Dendritic cell treated with granulocyte-macrophage colony-stimulating factor and Interleukin-4, amounts not matched to agents 40 ng/mL and 50 ng/mL, for 4 days (primary cell): ENCODE data around the gene CTNNBL1.
A peak's percentile ranks its signal among the peaks of the same experiment; 100 is the strongest.

Source experiments
- H3K27ac Mint-ChIP-seq: one replicate; pipeline ENCODE4 v1.8.0; 2022; ENCODE audit warnings: mild to moderate bottlenecking, mixed read lengths
- H3K27me3 Mint-ChIP-seq: one replicate; pipeline ENCODE4 v1.8.0; 2022; ENCODE audit warnings: mild to moderate bottlenecking, mixed read lengths
- H3K36me3 Mint-ChIP-seq: one replicate; pipeline ENCODE4 v1.8.0; 2022; ENCODE audit warnings: low read depth, mixed read lengths
- H3K4me1 Mint-ChIP-seq: one replicate; pipeline ENCODE4 v1.8.0; 2022; ENCODE audit warnings: low read depth, mixed read lengths
- H3K4me3 Mint-ChIP-seq: one replicate; pipeline ENCODE4 v1.8.0; 2022; ENCODE audit warnings: mild to moderate bottlenecking, moderate library complexity, mixed read lengths
- H3K9me3 Mint-ChIP-seq: one replicate; pipeline ENCODE4 v1.8.0; 2022; ENCODE audit warnings: mixed read lengths
- intact Hi-C: fragments of 100-400 bp; cut with micrococcal nuclease; formaldehyde crosslinking; loops from one replicate; pipeline ENCODE4 v1.15.0; 2022

CTNNBL1 gene

DNA sequence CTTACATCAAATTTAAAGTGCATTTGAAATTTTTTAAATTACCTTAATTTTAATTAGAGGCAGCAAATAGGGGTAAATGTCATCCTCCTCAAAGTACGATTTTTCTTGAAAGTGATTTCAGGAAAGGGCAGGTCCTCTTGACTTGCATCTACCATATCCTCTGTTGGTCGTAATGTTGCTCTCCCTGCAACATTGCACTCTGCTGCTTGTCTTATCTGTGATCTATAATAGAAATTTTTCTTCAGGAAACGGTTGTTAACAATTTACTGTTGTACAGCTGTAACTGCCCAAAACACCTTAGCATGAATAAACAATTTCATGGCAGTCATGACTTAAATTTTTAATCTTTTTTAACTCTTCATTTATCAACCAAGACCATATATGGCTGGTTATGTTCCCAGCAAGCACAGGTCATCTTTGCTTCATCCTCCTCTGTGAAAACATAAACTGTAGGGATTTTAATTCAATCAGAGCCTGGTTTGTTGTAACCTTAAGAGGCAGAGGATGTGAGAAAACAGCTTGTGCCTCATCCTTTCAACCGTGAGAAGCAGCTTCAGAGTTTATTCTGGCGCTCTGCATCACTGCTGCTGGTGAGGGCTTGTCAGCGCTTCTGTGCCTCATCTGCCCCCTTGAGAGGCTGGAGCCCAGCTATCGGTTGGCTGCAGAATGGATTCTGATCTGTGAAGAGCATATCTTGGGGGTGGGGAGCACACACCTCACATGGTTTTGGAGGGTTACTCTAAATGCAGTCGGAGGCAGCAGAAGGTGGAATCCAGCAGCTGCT, 56.0 kb downstream of the CTNNBL1 start:
- peaks cover 72% of the 10 kb centered on the region for H3K36me3 Mint-ChIP-seq
- intact Hi-C loops: no loop called here
- H3K27me3 Mint-ChIP-seq: no peaks in the 10 kb centered on the region
- no peak overlapping the region for H3K4me3 Mint-ChIP-seq
- H3K27ac Mint-ChIP-seq: no peak overlapping the region
- H3K9me3 Mint-ChIP-seq: no peaks in the 10 kb centered on the region
- H3K4me1 Mint-ChIP-seq: no peaks in the 10 kb centered on the region

- peak overlapping the region; percentile 0 for H3K27ac Mint-ChIP-seq
- no peaks in the 10 kb centered on the region for H3K9me3 Mint-ChIP-seq
- no peaks in the 10 kb centered on the region for H3K27me3 Mint-ChIP-seq
- H3K4me1 Mint-ChIP-seq: peaks cover 5% of the 10 kb centered on the region
- H3K4me3 Mint-ChIP-seq: no peak overlapping the region
- H3K36me3 Mint-ChIP-seq: peaks cover 73% of the 10 kb centered on the region
- intact Hi-C loops: no loop called here
Measured at GRCh38 chr20:37755665-37756064, 61.8 kb downstream of the CTNNBL1 start.

GRCh38 chr20:37756234-37756633, 62.4 kb downstream of the CTNNBL1 start:
- intact Hi-C loops: no loop called here
- Mint-ChIP-seq H3K36me3 (peaks cover 72% of the 10 kb centered on the region), H3K9me3 (no peaks in the 10 kb centered on the region), H3K4me1 (peaks cover 5% of the 10 kb centered on the region), H3K27me3 (no peaks in the 10 kb centered on the region), H3K4me3 (no peak overlapping the region), H3K27ac (peak overlapping the region; percentile 0)

GRCh38 chr20:37757550-37757949, 63.7 kb downstream of the CTNNBL1 start:
- peaks cover 5% of the 10 kb centered on the region for H3K4me1 Mint-ChIP-seq
- H3K27ac Mint-ChIP-seq: no peak overlapping the region
- H3K9me3 Mint-ChIP-seq: no peaks in the 10 kb centered on the region
- peaks cover 79% of the 10 kb centered on the region for H3K36me3 Mint-ChIP-seq
- H3K27me3 Mint-ChIP-seq: no peaks in the 10 kb centered on the region
- H3K4me3 Mint-ChIP-seq: no peak overlapping the region
- intact Hi-C loops: no loop called here

- peaks cover 80% of the 10 kb centered on the region for H3K36me3 Mint-ChIP-seq
Measured at GRCh38 chr20:37758332-37758731, 64.5 kb downstream of the CTNNBL1 start.

DNA sequence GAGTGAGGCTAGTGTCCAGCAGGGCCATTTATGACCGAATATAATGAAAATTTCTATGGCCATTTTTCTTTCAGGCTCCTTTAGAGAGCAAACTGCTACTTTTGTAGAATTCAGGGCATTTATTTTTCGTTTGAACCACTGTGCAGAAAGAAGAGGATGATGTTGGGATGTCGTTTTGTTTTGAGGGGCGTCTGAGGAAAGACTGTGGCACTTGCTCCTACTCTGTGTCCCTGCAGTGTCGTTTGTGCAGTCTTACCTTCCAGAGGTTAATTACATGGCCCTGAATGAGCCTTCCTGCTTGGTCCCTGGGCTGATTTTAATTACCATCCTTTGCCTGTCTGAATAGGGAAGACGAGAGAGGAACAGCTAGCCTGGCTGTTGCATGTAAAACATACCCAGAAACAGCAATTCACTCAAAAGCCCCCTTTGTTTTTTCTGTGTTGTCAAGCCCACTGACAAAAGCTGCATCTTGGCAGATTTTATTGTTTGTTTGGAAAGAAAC, 65.3 kb downstream of the CTNNBL1 start:
- H3K36me3 Mint-ChIP-seq: peaks cover 79% of the 10 kb centered on the region
- intact Hi-C loops: no loop called here
- H3K4me3 Mint-ChIP-seq: no peak overlapping the region
- H3K27me3 Mint-ChIP-seq: no peaks in the 10 kb centered on the region
- H3K4me1 Mint-ChIP-seq: peaks cover 5% of the 10 kb centered on the region
- no peak overlapping the region for H3K27ac Mint-ChIP-seq
- H3K9me3 Mint-ChIP-seq: no peaks in the 10 kb centered on the region

More at GRCh38 chr20:37758332-37758731, 64.5 kb downstream of the CTNNBL1 start:
- no peaks in the 10 kb centered on the region for H3K9me3 Mint-ChIP-seq
- intact Hi-C loops: no loop called here
- no peak overlapping the region for H3K4me3 Mint-ChIP-seq
- H3K4me1 Mint-ChIP-seq: peaks cover 5% of the 10 kb centered on the region
- no peak overlapping the region for H3K27ac Mint-ChIP-seq
- no peaks in the 10 kb centered on the region for H3K27me3 Mint-ChIP-seq

- no peaks in the 10 kb centered on the region for H3K27me3 Mint-ChIP-seq
- H3K9me3 Mint-ChIP-seq: no peaks in the 10 kb centered on the region
- intact Hi-C loops: no loop called here
- H3K36me3 Mint-ChIP-seq: peaks cover 80% of the 10 kb centered on the region
- H3K27ac Mint-ChIP-seq: no peak overlapping the region
- no peak overlapping the region for H3K4me3 Mint-ChIP-seq
- H3K4me1 Mint-ChIP-seq: peaks cover 5% of the 10 kb centered on the region
Measured at GRCh38 chr20:37759761-37760209, 66.0 kb downstream of the CTNNBL1 start.

- Mint-ChIP-seq H3K27me3 (no peaks in the 10 kb centered on the region), H3K4me3 (no peak overlapping the region), H3K9me3 (no peaks in the 10 kb centered on the region), H3K27ac (no peak overlapping the region), H3K36me3 (peaks cover 85% of the 10 kb centered on the region), H3K4me1 (peaks cover 5% of the 10 kb centered on the region)
- intact Hi-C loops: no loop called here
Measured at GRCh38 chr20:37760322-37760721, 66.5 kb downstream of the CTNNBL1 start.

GRCh38 chr20:37762716-37763485, 69.1 kb downstream of the CTNNBL1 start:
- Mint-ChIP-seq H3K27me3 (no peaks in the 10 kb centered on the region), H3K27ac (no peak overlapping the region), H3K4me1 (no peaks in the 10 kb centered on the region), H3K9me3 (no peaks in the 10 kb centered on the region), H3K4me3 (no peak overlapping the region), H3K36me3 (peaks cover 82% of the 10 kb centered on the region)
- intact Hi-C loops: no loop called here

- Mint-ChIP-seq H3K4me1 (no peaks in the 10 kb centered on the region), H3K4me3 (no peak overlapping the region), H3K27ac (no peak overlapping the region), H3K27me3 (no peaks in the 10 kb centered on the region), H3K36me3 (peaks cover 77% of the 10 kb centered on the region), H3K9me3 (no peaks in the 10 kb centered on the region)
- intact Hi-C loops: no loop called here
Measured at GRCh38 chr20:37764333-37764935, 70.6 kb downstream of the CTNNBL1 start.

DNA sequence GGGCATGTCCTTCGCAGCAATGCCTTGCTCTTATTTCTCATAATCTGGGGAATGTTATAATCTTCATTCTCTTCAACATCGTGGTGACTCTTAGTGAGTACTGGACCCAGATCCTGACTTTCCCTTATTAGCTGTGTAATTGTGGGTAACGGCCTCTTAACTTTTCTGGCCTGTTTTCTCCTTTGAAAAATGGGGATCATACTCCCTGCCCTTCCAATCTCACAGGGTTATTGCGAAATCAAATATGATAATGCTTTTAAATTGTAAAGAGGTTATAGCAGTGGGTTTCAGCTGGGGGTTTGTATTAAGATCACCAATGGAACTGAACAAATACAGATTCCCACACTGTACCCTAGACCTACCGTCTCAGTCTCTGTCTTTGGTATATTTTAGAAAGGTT, 77.1 kb downstream of the CTNNBL1 start:
- no peak overlapping the region for H3K4me3 Mint-ChIP-seq
- no peaks in the 10 kb centered on the region for H3K4me1 Mint-ChIP-seq
- H3K27me3 Mint-ChIP-seq: no peaks in the 10 kb centered on the region
- no peaks in the 10 kb centered on the region for H3K9me3 Mint-ChIP-seq
- H3K36me3 Mint-ChIP-seq: peaks cover 65% of the 10 kb centered on the region
- H3K27ac Mint-ChIP-seq: no peak overlapping the region
- intact Hi-C loops: no loop called here

- H3K4me1 Mint-ChIP-seq: peaks cover 9% of the 10 kb centered on the region
- no peak overlapping the region for H3K4me3 Mint-ChIP-seq
- H3K27me3 Mint-ChIP-seq: no peaks in the 10 kb centered on the region
- no peak overlapping the region for H3K27ac Mint-ChIP-seq
- intact Hi-C loops: no loop called here
- peaks cover 60% of the 10 kb centered on the region for H3K36me3 Mint-ChIP-seq
- H3K9me3 Mint-ChIP-seq: no peaks in the 10 kb centered on the region
Measured at GRCh38 chr20:37773291-37773826, 79.5 kb downstream of the CTNNBL1 start.

- H3K36me3 Mint-ChIP-seq: peaks cover 63% of the 10 kb centered on the region
- no peaks in the 10 kb centered on the region for H3K27me3 Mint-ChIP-seq
- intact Hi-C loops: no loop called here
- H3K9me3 Mint-ChIP-seq: no peaks in the 10 kb centered on the region
- H3K27ac Mint-ChIP-seq: no peak overlapping the region
- H3K4me3 Mint-ChIP-seq: no peak overlapping the region
- peaks cover 9% of the 10 kb centered on the region for H3K4me1 Mint-ChIP-seq
Measured at GRCh38 chr20:37774156-37774555, 80.3 kb downstream of the CTNNBL1 start.

DNA sequence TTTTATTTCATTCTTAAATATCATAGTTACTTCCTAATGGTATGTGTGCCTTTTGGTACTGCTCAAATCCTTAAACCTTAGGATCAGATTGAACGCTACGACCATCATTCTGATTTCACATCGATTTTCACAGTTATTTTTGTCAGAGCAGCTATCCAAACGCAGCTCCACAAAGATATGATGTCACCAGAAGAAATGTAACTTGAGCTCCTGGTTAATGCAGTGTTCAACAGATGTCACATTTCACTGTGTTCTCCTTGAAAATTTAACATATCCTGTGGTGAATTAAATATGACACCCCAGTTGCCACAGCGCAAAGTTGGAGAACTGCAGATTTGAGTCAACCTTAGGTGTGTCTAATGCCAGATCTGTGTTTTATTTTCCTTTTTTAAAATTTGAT, 81.4 kb downstream of the CTNNBL1 start:
- peaks cover 66% of the 10 kb centered on the region for H3K36me3 Mint-ChIP-seq
- no peaks in the 10 kb centered on the region for H3K9me3 Mint-ChIP-seq
- intact Hi-C loops: no loop called here
- H3K4me1 Mint-ChIP-seq: peaks cover 9% of the 10 kb centered on the region
- no peak overlapping the region for H3K4me3 Mint-ChIP-seq
- no peaks in the 10 kb centered on the region for H3K27me3 Mint-ChIP-seq
- H3K27ac Mint-ChIP-seq: no peak overlapping the region
